RWPE2 (cell line): ENCODE measurements around the gene PADI3.
A peak's percentile ranks its signal among the peaks of the same experiment; 100 is the strongest.

ENCODE experiments used
- ATAC-seq: fragments of 200-7000 bp; cut with Tn5 transposase; 3 replicates; pipeline ENCODE4 v1.9.1; 2021; ENCODE audit warnings: low read depth
- DNase-seq: peaks from one replicate; pipeline ENCODE4 v3.0.0-alpha.2; 2020; ENCODE audit warnings: low spot score
- H3K27ac ChIP-seq: fragments of 450-650 bp; 2 replicates; pipeline ENCODE4 v1.5.1; 2017; ENCODE audit warnings: mild to moderate bottlenecking; ENCODE audit not compliant: poor library complexity, severe bottlenecking
- H3K27me3 ChIP-seq: fragments of 250-450 bp; sonication (Bioruptor Pico); 2 replicates; pipeline ENCODE4 v1.5.1; 2021; ENCODE audit warnings: mild to moderate bottlenecking, moderate library complexity; ENCODE audit not compliant: insufficient read depth, poor library complexity, severe bottlenecking
- H3K36me3 ChIP-seq: fragments of 250-450 bp; sonication (Bioruptor Pico); 2 replicates; pipeline ENCODE4 v1.5.1; 2020; ENCODE audit warnings: low read depth, mild to moderate bottlenecking, moderate library complexity
- H3K4me1 ChIP-seq: fragments of 250-450 bp; sonication (Bioruptor Pico); 2 replicates; pipeline ENCODE4 v1.5.1; 2021; ENCODE audit warnings: mild to moderate bottlenecking, moderate library complexity; ENCODE audit not compliant: insufficient read depth, poor library complexity, severe bottlenecking
- H3K4me3 ChIP-seq: fragments of 250-450 bp; sonication (Bioruptor Pico); 2 replicates; pipeline ENCODE4 v1.5.1; 2021; ENCODE audit warnings: mild to moderate bottlenecking, moderate library complexity; ENCODE audit not compliant: severe bottlenecking
- H3K9me3 ChIP-seq: fragments of 250-450 bp; sonication (Bioruptor Pico); 2 replicates; pipeline ENCODE4 v1.5.1; 2021; ENCODE audit warnings: mild to moderate bottlenecking, moderate library complexity; ENCODE audit not compliant: severe bottlenecking
- CTCF ChIP-seq: fragments of 450-650 bp; IDR thresholded peaks from one replicate; pipeline ENCODE4 v1.5.1; 2017; ENCODE audit warnings: mild to moderate bottlenecking, moderate library complexity; ENCODE audit not compliant: poor library complexity, severe bottlenecking

PADI3 gene

DNA sequence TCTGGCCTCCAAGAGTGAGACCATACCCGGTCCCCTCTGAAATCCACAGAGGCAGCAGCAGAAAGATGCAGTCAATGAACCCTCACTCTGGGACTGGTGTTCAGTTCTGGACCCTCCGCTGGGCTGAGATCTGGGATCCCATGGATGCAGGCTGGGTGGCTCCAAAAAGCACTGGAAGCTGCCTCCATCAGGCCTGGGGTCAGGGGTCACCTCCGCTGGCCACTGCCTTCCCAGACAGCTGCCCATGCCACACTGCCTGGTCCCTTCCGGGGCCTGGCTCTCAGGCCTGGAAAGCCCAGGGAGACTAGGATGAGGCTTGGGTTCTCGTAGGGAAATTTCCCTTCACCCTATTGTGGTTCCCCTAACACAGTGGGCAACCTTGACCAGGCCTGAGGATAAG lies 37.7 kb downstream of the PADI3 start:
- Histone ChIP-seq H3K27ac (peak overlapping the region; percentile 93), H3K4me1 (peaks cover 32% of the 10 kb centered on the region), H3K36me3 (no peaks in the 10 kb centered on the region), H3K9me3 (no peaks in the 10 kb centered on the region), H3K27me3 (no peaks in the 10 kb centered on the region), H3K4me3 (no peak overlapping the region)
- no peak for TF ChIP-seq CTCF
- ATAC-seq (no peak), DNase-seq (no peak)

- Histone ChIP-seq H3K27ac (peak overlapping the region; percentile 93), H3K4me3 (no peak overlapping the region), H3K9me3 (no peaks in the 10 kb centered on the region), H3K36me3 (no peaks in the 10 kb centered on the region), H3K27me3 (no peaks in the 10 kb centered on the region), H3K4me1 (peaks cover 38% of the 10 kb centered on the region)
- no peak for TF ChIP-seq CTCF
- DNase-seq (peak; percentile 85), ATAC-seq (peak; percentile 87)
These were observed 38.4 kb downstream of the PADI3 start for GRCh38 chr1:17287130-17287776.

DNA sequence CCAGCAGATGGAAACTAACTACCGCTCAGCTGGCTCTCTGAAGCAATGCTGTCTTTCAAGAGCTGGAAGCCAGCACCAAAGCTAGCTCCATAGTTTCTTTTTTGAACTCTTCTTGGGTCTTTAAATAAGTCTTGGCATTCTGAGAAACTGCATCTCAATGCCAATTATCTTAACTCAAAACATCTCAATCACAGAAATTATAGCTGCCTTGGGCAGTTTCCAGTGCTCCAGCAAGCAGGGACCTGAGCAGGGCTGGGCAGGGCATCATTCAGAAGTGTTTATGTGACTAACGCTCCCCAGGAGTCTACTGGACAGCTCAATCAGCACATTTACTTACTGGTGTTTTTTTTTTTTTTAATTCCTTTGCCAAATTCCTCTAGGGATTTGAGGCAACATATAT lies 40.8 kb downstream of the PADI3 start:
- no peaks in the 10 kb centered on the region for H3K36me3 ChIP-seq
- no peaks in the 10 kb centered on the region for H3K27me3 ChIP-seq
- H3K27ac ChIP-seq: peak overlapping the region; percentile 93
- TF ChIP-seq CTCF: no peak
- no peak for DNase-seq
- H3K9me3 ChIP-seq: no peaks in the 10 kb centered on the region
- peaks cover 48% of the 10 kb centered on the region for H3K4me1 ChIP-seq
- ATAC-seq: peak; percentile 78
- no peak overlapping the region for H3K4me3 ChIP-seq

- no peak for ATAC-seq
- DNase-seq: no peak
- Histone ChIP-seq H3K4me1 (peaks cover 48% of the 10 kb centered on the region), H3K27me3 (no peaks in the 10 kb centered on the region), H3K9me3 (no peaks in the 10 kb centered on the region), H3K36me3 (no peaks in the 10 kb centered on the region), H3K4me3 (no peak overlapping the region), H3K27ac (peak overlapping the region; percentile 93)
- TF ChIP-seq CTCF: no peak
These were observed 41.7 kb downstream of the PADI3 start for GRCh38 chr1:17290553-17290952.

DNA sequence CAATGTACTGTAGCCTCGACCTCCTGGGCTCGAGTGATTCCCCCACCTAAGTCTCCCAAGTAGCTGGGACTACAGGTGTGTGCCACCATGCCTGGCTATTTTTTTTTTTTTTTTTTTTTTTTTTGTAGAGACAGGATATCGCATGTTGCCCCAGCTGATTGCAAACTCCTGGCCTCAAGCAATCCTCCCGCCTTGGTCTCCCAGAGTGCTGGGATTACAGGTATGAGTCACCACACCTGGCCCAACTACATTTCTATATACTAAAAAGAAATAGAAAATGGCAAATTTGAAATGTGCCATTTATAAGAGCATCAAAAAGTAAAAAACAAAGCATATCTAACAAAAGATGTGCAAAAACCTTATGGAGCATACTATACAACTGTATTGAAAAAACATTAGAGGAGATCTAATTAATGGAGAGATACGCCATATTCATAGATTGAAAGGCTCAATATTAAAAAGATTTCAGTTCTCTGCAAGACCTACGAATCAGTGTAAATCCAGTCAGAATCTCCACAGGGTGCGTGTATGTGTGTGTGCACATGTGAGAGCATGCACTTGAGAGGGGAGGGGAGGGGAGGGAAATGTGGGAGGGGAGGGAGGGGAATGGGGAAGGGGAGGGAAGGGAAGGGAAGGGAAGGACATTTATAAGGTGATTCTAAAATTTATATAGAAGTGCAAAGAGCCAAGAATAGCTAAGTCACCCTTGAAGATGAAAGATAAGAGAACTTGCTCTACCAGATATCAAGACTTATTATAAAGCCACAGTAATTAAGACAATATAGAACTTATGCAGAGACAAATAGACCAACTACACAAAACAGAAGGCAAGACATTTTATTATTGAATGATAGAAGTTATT lies 43.6 kb downstream of the PADI3 start:
- H3K9me3 ChIP-seq: no peaks in the 10 kb centered on the region
- ATAC-seq: peak; percentile 58
- DNase-seq: peak; percentile 86
- no peaks in the 10 kb centered on the region for H3K27me3 ChIP-seq
- no peak for TF ChIP-seq CTCF
- H3K27ac ChIP-seq: peak overlapping the region; percentile 93
- no peaks in the 10 kb centered on the region for H3K36me3 ChIP-seq
- H3K4me3 ChIP-seq: no peak overlapping the region
- H3K4me1 ChIP-seq: peaks cover 41% of the 10 kb centered on the region
